Left cardiac atrium (tissue), 4 donors: ENCODE measurements around the gene VPS45. TPM values are rescaled to one million over a fixed set of nuclear protein-coding genes. Genes with fewer than 3 reads are reported as not detected.

Experiments
- ATAC-seq, 2 donors: fragments of 200-7000 bp; cut with Tn5 transposase; one replicate each; pipeline ENCODE4 v1.9.1; 2020; ENCODE audit warnings: mild to moderate bottlenecking in 2 of 2, moderate library complexity in 2 of 2
- DNase-seq: peaks from one replicate; pipeline ENCODE4 v3.0.0-alpha.2; 2020
- intact Hi-C, 2 donors: fragments of 100-400 bp; cut with DNase I; formaldehyde crosslinking; loops; one replicate each; pipeline versions ENCODE4 v1.14.1 to v1.15.1; 2022 to 2023
- total RNA-seq, 2 donors: library from RNA; stranded (reverse); fragmentation: NEBNext Ultra II Directional; extraction: Animal tissue kit (Norgen Biotek cat#: 25700); gene quantifications; one replicate each; pipeline ENCODE4 v1.2.1, GENCODE V29; 2021
- donor health status: DM: no; HTN: yes; CAD: no.
- donor health status: DM: no; HTN: yes; CAD: no; lungs with severe emphysema.
- donor health status: DM: yes; HTN: yes; CAD: no.
- donor health status: Dilated cardiomyopathy.

The VPS45 gene
- total RNA-seq, 2 donors from 2014 or later = 39.3 to 40.2 TPM

GRCh38 chr1:150151291-150152181, 84.0 kb downstream of the VPS45 start:
- ATAC-seq = peak; percentile 11 to 24
- intact Hi-C loops = no loop called here
- no peak for DNase-seq

- no peak for DNase-seq
- intact Hi-C loops = no loop called here
- no peak for ATAC-seq
Observed at GRCh38 chr1:150152182-150152536, 84.6 kb downstream of the VPS45 start.

- intact Hi-C loops = no loop called here
- ATAC-seq = peak in 1 of 2 donors; percentile 54
Observed at GRCh38 chr1:150152772-150153456, 85.3 kb downstream of the VPS45 start.

GRCh38 chr1:150154143-150154542, 86.6 kb downstream of the VPS45 start:
- no peak for ATAC-seq
- no peak for DNase-seq
- intact Hi-C loops = no loop called here

More at GRCh38 chr1:150152772-150153456, 85.3 kb downstream of the VPS45 start:
- no peak for DNase-seq

GRCh38 chr1:150155413-150156071, 88.0 kb downstream of the VPS45 start:
- no peak for ATAC-seq
- intact Hi-C loops = no loop called here
- no peak for DNase-seq

GRCh38 chr1:150156868-150157603, 89.5 kb downstream of the VPS45 start:
- intact Hi-C loops = no loop called here
- no peak for ATAC-seq
- no peak for DNase-seq

GRCh38 chr1:150159550-150159949, 92.0 kb downstream of the VPS45 start:
- intact Hi-C loops = no loop called here
- DNase-seq (no peak), ATAC-seq (peak in 1 of 2 donors; percentile 6)

GRCh38 chr1:150160964-150161621, 93.5 kb downstream of the VPS45 start:
- intact Hi-C loops = no loop called here
- no peak for DNase-seq
- no peak for ATAC-seq

- intact Hi-C loops = no loop called here
- ATAC-seq = no peak
- DNase-seq = no peak
Observed at GRCh38 chr1:150161747-150162581, 94.4 kb downstream of the VPS45 start.

- no peak for DNase-seq
- intact Hi-C loops = no loop called here
- peak; percentile 1 for ATAC-seq
Observed at GRCh38 chr1:150162582-150162861, 94.9 kb downstream of the VPS45 start.

- ATAC-seq (peak; percentile 92 to 93), DNase-seq (peak; percentile 87)
- intact Hi-C loops = no loop called here
Observed at GRCh38 chr1:150162862-150163706, 95.5 kb downstream of the VPS45 start.

GRCh38 chr1:150164224-150164623, 96.6 kb downstream of the VPS45 start:
- intact Hi-C loops = no loop called here
- DNase-seq (no peak), ATAC-seq (peak in 1 of 2 donors; percentile 6)

- no peak for DNase-seq
- no peak for ATAC-seq
- intact Hi-C loops = loop anchor here (5.0 kb wide), 2 partner anchors 92 to 202 kb away; no protein-coding TSS in a partner anchor
Observed at GRCh38 chr1:150164779-150165178, 97.2 kb downstream of the VPS45 start.

- intact Hi-C loops = loop anchor here (5.0 kb wide), 2 partner anchors 94 to 204 kb away; no protein-coding TSS in a partner anchor
- ATAC-seq (no peak), DNase-seq (no peak)
Observed at GRCh38 chr1:150165622-150166612, 98.3 kb downstream of the VPS45 start.

GRCh38 chr1:150168960-150169601, 101.5 kb downstream of the VPS45 start:
- intact Hi-C loops = loop anchor here (2.0 to 5.0 kb wide), 3 partner anchors 97 to 207 kb away; no protein-coding TSS in a partner anchor
- ATAC-seq (peak; percentile 53 to 72), DNase-seq (peak; percentile 78)
